CD4-positive, alpha-beta memory T cell (primary cell): ENCODE measurements around the gene VWA3B. TPM values are rescaled to one million over a fixed set of nuclear protein-coding genes. Genes with fewer than 3 reads are reported as not detected.

ENCODE experiments used
- CTCF ChIA-PET: fragments of 350-600 bp; sonication (Branson Sonifier 250); formaldehyde crosslinking; loops from one replicate; lab custom pipeline; 2021; ENCODE audit warnings: inconsistent platforms; ENCODE audit not compliant: partially characterized antibody; lab: Charles Lee
- POLR2A ChIA-PET: fragments of 350-600 bp; sonication (Branson Sonifier 250); formaldehyde crosslinking; loops from one replicate; lab custom pipeline; 2021; ENCODE audit not compliant: partially characterized antibody; lab: Charles Lee
- DNase-seq, 5 donors: peaks; one replicate each; pipeline versions ENCODE4 v3.0.0 to v3.0.0-alpha.2; 2020 to 2022; ENCODE audit warnings: mixed read lengths in 1 of 5
- H3K27ac ChIP-seq: one replicate; pipeline ENCODE4 v1.7.0; 2013; ENCODE audit warnings: low read depth, low read length
- H3K27me3 ChIP-seq: 2 replicates; pipeline ENCODE4 v1.7.0; 2013; ENCODE audit warnings: mild to moderate bottlenecking, low read length, moderate library complexity; ENCODE audit not compliant: insufficient read depth
- H3K36me3 ChIP-seq: 2 replicates; pipeline ENCODE4 v1.7.0; 2013; ENCODE audit warnings: mild to moderate bottlenecking, low read length, moderate library complexity; ENCODE audit not compliant: insufficient read depth
- H3K4me1 ChIP-seq: 2 replicates; pipeline ENCODE4 v1.7.0; 2013; ENCODE audit warnings: mild to moderate bottlenecking, low read length, moderate library complexity; ENCODE audit not compliant: insufficient read depth
- H3K4me3 ChIP-seq, 2 donors: one replicate each; pipeline ENCODE4 v1.7.0; 2013; ENCODE audit warnings: low read length in 2 of 2, mild to moderate bottlenecking in 1 of 2
- H3K9me3 ChIP-seq, 2 donors: one replicate each; pipeline ENCODE4 v1.7.0; 2013; ENCODE audit warnings: low read length in 2 of 2, control low read depth in 1 of 2; ENCODE audit not compliant: control insufficient read depth in 1 of 2
- H3K27ac Mint-ChIP-seq, 7 donors: one replicate each; pipeline ENCODE4 v1.8.0; 2020 to 2021; ENCODE audit warnings: mixed read lengths in 7 of 7, mild to moderate bottlenecking in 6 of 7, inconsistent platforms in 3 of 7, moderate library complexity in 3 of 7
- H3K27me3 Mint-ChIP-seq, 2 donors: one replicate each; pipeline ENCODE4 v1.8.0; 2020 to 2021; ENCODE audit warnings: mixed read lengths in 2 of 2
- H3K36me3 Mint-ChIP-seq, 2 donors: one replicate each; pipeline ENCODE4 v1.8.0; 2020 to 2021; ENCODE audit warnings: mixed read lengths in 2 of 2, inconsistent platforms in 1 of 2, mild to moderate bottlenecking in 1 of 2
- H3K4me1 Mint-ChIP-seq, 4 donors: one replicate each; pipeline ENCODE4 v1.8.0; 2020 to 2021; ENCODE audit warnings: mixed read lengths in 4 of 4, mild to moderate bottlenecking in 1 of 4
- H3K4me3 Mint-ChIP-seq, 8 donors: one replicate each; pipeline ENCODE4 v1.8.0; 2020 to 2021; ENCODE audit warnings: mixed read lengths in 8 of 8, mild to moderate bottlenecking in 7 of 8, moderate library complexity in 6 of 8, inconsistent platforms in 3 of 8
- H3K9me3 Mint-ChIP-seq, 8 donors: one replicate each; pipeline ENCODE4 v1.8.0; 2020 to 2021; ENCODE audit warnings: mixed read lengths in 8 of 8, mild to moderate bottlenecking in 5 of 8, inconsistent platforms in 3 of 8, moderate library complexity in 1 of 8
- intact Hi-C: fragments of 100-400 bp; cut with micrococcal nuclease; formaldehyde crosslinking; loops from one replicate; pipeline ENCODE4 v1.15.1; 2023
- polyA plus RNA-seq, 2 donors: library from polyadenylated mRNA; unstranded; fragments of 300-500 nt; fragmentation: Illumina TruSeq; gene quantifications; one replicate each; pipeline ENCODE4 v1.2.3, GENCODE V29; 2021
- total RNA-seq, 2 experiments: library from RNA; stranded (reverse); gene quantifications; one replicate each; pipeline ENCODE4 v1.2.3, GENCODE V29; 2021

Gene VWA3B
- total and polyA plus RNA-seq, 4 experiments from 2014 or later, result not detected

GRCh38 chr2:98181346-98181745, 94.4 kb downstream of the VWA3B start:
- Mint-ChIP-seq H3K27ac (no peak overlapping the region), H3K4me1 (no peaks in the 10 kb centered on the region), H3K4me3 (no peak overlapping the region), H3K36me3 (no peaks in the 10 kb centered on the region), H3K9me3 (peaks cover 0 to 2% (median 0%) of the 10 kb centered on the region in 8 donors), H3K27me3 (peaks cover 8 to 37% of the 10 kb centered on the region in 2 donors)
- CTCF ChIA-PET, result no interaction called here
- Histone ChIP-seq H3K27me3 (no peaks in the 10 kb centered on the region), H3K4me3 (no peak overlapping the region), H3K36me3 (no peaks in the 10 kb centered on the region), H3K4me1 (no peaks in the 10 kb centered on the region), H3K9me3 (no peaks in the 10 kb centered on the region), H3K27ac (no peak overlapping the region)
- intact Hi-C loops, result no loop called here
- POLR2A ChIA-PET, result no interaction called here
- no peak for DNase-seq

DNA sequence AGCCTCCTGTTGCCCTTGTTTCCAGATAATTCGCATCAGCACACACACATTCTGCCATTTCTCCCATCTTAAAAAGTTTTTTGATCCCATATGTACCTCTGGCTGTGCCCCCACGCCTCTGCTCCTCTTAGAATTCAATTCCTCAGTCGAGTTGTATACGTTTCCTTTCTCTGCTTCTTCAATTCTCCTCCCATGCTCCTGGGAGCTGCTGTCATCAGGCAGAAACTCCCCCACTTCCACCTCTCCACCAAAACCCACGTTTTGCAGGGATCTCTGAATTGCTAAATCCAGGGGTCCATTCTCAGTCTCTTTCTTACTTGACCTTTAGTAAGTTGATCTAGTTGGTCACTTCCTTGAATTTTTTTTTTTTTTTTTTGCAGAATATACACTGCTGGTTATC, 98.8 kb downstream of the VWA3B start:
- H3K27me3 ChIP-seq, result no peaks in the 10 kb centered on the region
- no peak for DNase-seq
- no peak overlapping the region for H3K27ac Mint-ChIP-seq
- no peak overlapping the region for H3K27ac ChIP-seq
- no peaks in the 10 kb centered on the region for H3K4me1 Mint-ChIP-seq
- no peaks in the 10 kb centered on the region for H3K36me3 Mint-ChIP-seq
- H3K9me3 Mint-ChIP-seq, result peaks cover 0 to 2% (median 0%) of the 10 kb centered on the region in 8 donors
- H3K27me3 Mint-ChIP-seq, result peaks cover 5 to 13% of the 10 kb centered on the region in 2 donors
- H3K4me1 ChIP-seq, result no peaks in the 10 kb centered on the region
- H3K36me3 ChIP-seq, result no peaks in the 10 kb centered on the region
- no peak overlapping the region for H3K4me3 ChIP-seq
- H3K4me3 Mint-ChIP-seq, result no peak overlapping the region
- H3K9me3 ChIP-seq, result no peaks in the 10 kb centered on the region
- ChIA-PET CTCF (no interaction called here), POLR2A (no interaction called here)
- intact Hi-C loops, result no loop called here

DNA sequence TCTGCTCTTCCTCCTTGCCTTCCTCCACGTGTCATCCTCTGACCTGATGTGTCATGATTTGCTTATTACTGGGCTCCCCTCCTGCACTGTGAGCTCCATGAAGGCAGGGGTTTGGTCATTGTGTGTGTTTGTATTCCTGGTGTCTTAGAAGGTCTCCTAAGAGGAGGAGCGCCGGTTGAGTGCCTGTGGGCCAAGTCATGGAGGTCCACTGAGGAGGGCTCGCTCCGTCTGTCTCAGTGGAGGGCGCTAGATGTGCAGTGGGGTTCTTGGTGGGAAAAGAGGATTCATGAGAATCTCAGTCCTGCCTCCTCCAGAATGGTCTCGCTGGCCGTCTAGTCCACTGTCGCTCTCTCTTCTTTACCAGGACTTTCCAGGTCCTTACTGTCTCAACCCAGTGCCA, 100.2 kb downstream of the VWA3B start:
- H3K9me3 Mint-ChIP-seq, result peaks cover 0 to 2% (median 0%) of the 10 kb centered on the region in 8 donors
- Histone ChIP-seq H3K36me3 (no peaks in the 10 kb centered on the region), H3K4me3 (no peak overlapping the region), H3K9me3 (no peaks in the 10 kb centered on the region), H3K4me1 (no peaks in the 10 kb centered on the region), H3K27me3 (no peaks in the 10 kb centered on the region), H3K27ac (no peak overlapping the region)
- ChIA-PET POLR2A (no interaction called here), CTCF (no interaction called here)
- intact Hi-C loops, result no loop called here
- peaks cover 0 to 2% of the 10 kb centered on the region in 2 donors for H3K27me3 Mint-ChIP-seq
- DNase-seq, result no peak
- H3K36me3 Mint-ChIP-seq, result no peaks in the 10 kb centered on the region
- H3K27ac Mint-ChIP-seq, result no peak overlapping the region
- H3K4me1 Mint-ChIP-seq, result no peaks in the 10 kb centered on the region
- no peak overlapping the region for H3K4me3 Mint-ChIP-seq

DNA sequence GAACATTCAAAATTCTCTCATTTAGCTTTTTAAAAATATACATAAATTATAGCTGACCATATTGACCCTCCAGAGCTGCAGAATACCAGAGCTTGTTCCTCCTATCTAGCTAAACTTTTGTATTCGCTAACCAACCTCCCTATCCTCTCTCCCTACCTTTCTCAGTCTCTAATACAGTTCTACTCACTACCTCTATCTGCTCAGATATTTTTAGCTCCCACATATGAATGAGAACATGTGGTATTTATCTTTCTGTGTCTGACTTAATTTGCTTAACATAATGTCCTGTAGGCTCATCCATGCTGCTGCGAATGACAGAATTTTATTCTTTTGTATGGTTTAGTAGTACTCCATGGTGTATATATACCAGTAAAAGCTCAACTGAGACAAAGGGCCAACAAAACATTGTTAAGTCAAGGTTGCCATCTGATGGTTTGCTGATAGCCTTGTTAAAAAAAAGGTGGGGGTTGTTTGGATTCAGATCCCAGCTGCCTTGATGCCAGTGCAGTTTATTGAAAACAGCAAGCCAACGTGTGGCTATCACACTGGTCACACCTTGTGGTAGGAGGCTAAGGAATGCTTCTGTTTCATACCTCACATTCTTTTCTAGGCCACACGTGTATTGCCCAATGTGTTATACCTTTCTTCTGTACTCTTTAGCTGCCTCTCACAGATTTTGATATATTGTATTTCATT, 101.5 kb downstream of the VWA3B start:
- Mint-ChIP-seq H3K27me3 (peaks cover 3 to 9% of the 10 kb centered on the region in 2 donors), H3K4me3 (no peak overlapping the region), H3K4me1 (no peaks in the 10 kb centered on the region), H3K27ac (no peak overlapping the region), H3K36me3 (no peaks in the 10 kb centered on the region), H3K9me3 (peaks cover 0 to 2% (median 0%) of the 10 kb centered on the region in 8 donors)
- Histone ChIP-seq H3K27me3 (no peaks in the 10 kb centered on the region), H3K27ac (no peak overlapping the region), H3K36me3 (no peaks in the 10 kb centered on the region), H3K4me3 (no peak overlapping the region), H3K9me3 (no peaks in the 10 kb centered on the region), H3K4me1 (no peaks in the 10 kb centered on the region)
- ChIA-PET POLR2A (no interaction called here), CTCF (interaction anchor here (1.0 to 1.1 kb wide), 2 partner anchors 381 to 448 kb away, joined by 4 read pairs; no protein-coding TSS in a partner anchor)
- intact Hi-C loops, result no loop called here
- DNase-seq, result no peak

GRCh38 chr2:98191883-98192282, 104.9 kb downstream of the VWA3B start:
- intact Hi-C loops, result no loop called here
- H3K27me3 ChIP-seq, result no peaks in the 10 kb centered on the region
- no peaks in the 10 kb centered on the region for H3K9me3 ChIP-seq
- no peak for DNase-seq
- H3K27ac Mint-ChIP-seq, result no peak overlapping the region
- H3K36me3 ChIP-seq, result no peaks in the 10 kb centered on the region
- no peaks in the 10 kb centered on the region for H3K36me3 Mint-ChIP-seq
- H3K9me3 Mint-ChIP-seq, result no peaks in the 10 kb centered on the region
- ChIA-PET CTCF (no interaction called here), POLR2A (no interaction called here)
- H3K27ac ChIP-seq, result no peak overlapping the region
- H3K4me3 Mint-ChIP-seq, result no peak overlapping the region
- peaks cover 5 to 14% of the 10 kb centered on the region in 2 donors for H3K27me3 Mint-ChIP-seq
- no peaks in the 10 kb centered on the region for H3K4me1 Mint-ChIP-seq
- no peak overlapping the region for H3K4me3 ChIP-seq
- no peaks in the 10 kb centered on the region for H3K4me1 ChIP-seq

- Mint-ChIP-seq H3K27ac (no peak overlapping the region), H3K4me1 (peaks cover 0 to 1% (median 0%) of the 10 kb centered on the region in 4 donors), H3K9me3 (no peaks in the 10 kb centered on the region), H3K36me3 (no peaks in the 10 kb centered on the region), H3K4me3 (no peak overlapping the region), H3K27me3 (peaks cover 10 to 16% of the 10 kb centered on the region in 2 donors)
- no peaks in the 10 kb centered on the region for H3K36me3 ChIP-seq
- no peaks in the 10 kb centered on the region for H3K9me3 ChIP-seq
- no peak overlapping the region for H3K4me3 ChIP-seq
- CTCF ChIA-PET, result no interaction called here
- no peaks in the 10 kb centered on the region for H3K27me3 ChIP-seq
- no peak overlapping the region for H3K27ac ChIP-seq
- no peak for DNase-seq
- POLR2A ChIA-PET, result no interaction called here
- intact Hi-C loops, result no loop called here
- H3K4me1 ChIP-seq, result no peaks in the 10 kb centered on the region
These were observed 114.6 kb downstream of the VWA3B start for GRCh38 chr2:98201576-98201975.

GRCh38 chr2:98205889-98206288, 118.9 kb downstream of the VWA3B start:
- peaks cover 1% of the 10 kb centered on the region for H3K27me3 ChIP-seq
- CTCF ChIA-PET, result no interaction called here
- H3K4me1 ChIP-seq, result no peaks in the 10 kb centered on the region
- no peaks in the 10 kb centered on the region for H3K36me3 Mint-ChIP-seq
- H3K4me3 ChIP-seq, result no peak overlapping the region
- no peaks in the 10 kb centered on the region for H3K9me3 Mint-ChIP-seq
- no peak overlapping the region for H3K27ac ChIP-seq
- peaks cover 0 to 1% (median 0%) of the 10 kb centered on the region in 4 donors for H3K4me1 Mint-ChIP-seq
- peaks cover 18% of the 10 kb centered on the region in 2 donors for H3K27me3 Mint-ChIP-seq
- H3K9me3 ChIP-seq, result no peaks in the 10 kb centered on the region
- H3K36me3 ChIP-seq, result no peaks in the 10 kb centered on the region
- intact Hi-C loops, result no loop called here
- no peak overlapping the region for H3K27ac Mint-ChIP-seq
- no peak for DNase-seq
- no peak overlapping the region for H3K4me3 Mint-ChIP-seq
- POLR2A ChIA-PET, result no interaction called here
